Liver (tissue), 9 donors: Measurements from ENCODE around the gene NARF. TPM values are rescaled to one million over a fixed set of nuclear protein-coding genes. Genes with fewer than 3 reads are reported as not detected.

Experiments
- DNase-seq: peaks from one replicate; pipeline ENCODE4 v3.0.0-alpha.2; 2017; ENCODE audit warnings: low spot score
- H3K27ac ChIP-seq, 2 donors: one replicate each; pipeline ENCODE4 v1.7.0; 2013; ENCODE audit warnings: inconsistent platforms in 2 of 2, low read length in 2 of 2, control low read depth in 1 of 2, low read depth in 1 of 2, mild to moderate bottlenecking in 1 of 2
- H3K27me3 ChIP-seq, 4 donors: one replicate each; pipeline versions ENCODE4 v1.6.1 to v1.7.0; 2013; ENCODE audit warnings: low read length in 3 of 4, inconsistent platforms in 1 of 4, mild to moderate bottlenecking in 1 of 4, moderate library complexity in 1 of 4; ENCODE audit not compliant: control insufficient read depth in 4 of 4, insufficient read depth in 4 of 4
- H3K36me3 ChIP-seq, 4 donors: one replicate each; pipeline versions ENCODE4 v1.6.1 to v1.7.0; 2013; ENCODE audit warnings: low read length in 3 of 4, mild to moderate bottlenecking in 3 of 4, low read depth in 1 of 4, moderate library complexity in 1 of 4; ENCODE audit not compliant: control insufficient read depth in 4 of 4, insufficient read depth in 3 of 4
- H3K4me1 ChIP-seq, 4 donors: one replicate each; pipeline versions ENCODE4 v1.6.1 to v1.7.0; 2013; ENCODE audit warnings: low read length in 3 of 4, mild to moderate bottlenecking in 3 of 4, moderate library complexity in 1 of 4; ENCODE audit not compliant: control insufficient read depth in 4 of 4, insufficient read depth in 4 of 4
- H3K4me3 ChIP-seq, 3 donors: one replicate each; pipeline versions ENCODE4 v1.6.1 to v1.7.0; 2013; ENCODE audit warnings: low read length in 3 of 3, control low read depth in 1 of 3, low read depth in 1 of 3, mild to moderate bottlenecking in 1 of 3
- H3K9ac ChIP-seq, 2 donors: one replicate each; pipeline ENCODE4 v1.7.0; 2013; ENCODE audit warnings: low read length in 2 of 2, mild to moderate bottlenecking in 2 of 2, moderate library complexity in 2 of 2, control low read depth in 1 of 2, low read depth in 1 of 2
- H3K9me3 ChIP-seq, 4 donors: one replicate each; pipeline versions ENCODE4 v1.6.1 to v1.7.0; 2013; ENCODE audit warnings: low read length in 3 of 4; ENCODE audit not compliant: control insufficient read depth in 4 of 4
- EGR1 ChIP-seq, 2 donors: IDR thresholded peaks; 2 replicates each; pipeline ENCODE4 v1.6.1; 2016 to 2018; ENCODE audit warnings: antibody characterized with exemption in 2 of 2, low read depth in 2 of 2
- FOXA1 ChIP-seq: IDR thresholded peaks from 2 replicates; pipeline ENCODE4 v1.6.1; 2016; ENCODE audit warnings: antibody characterized with exemption
- GABPA ChIP-seq, 2 donors: IDR thresholded peaks in 1 of 2; conservative IDR thresholded peaks in 1 of 2; 2 replicates each; pipeline ENCODE4 v1.6.1; 2016; ENCODE audit warnings: antibody characterized with exemption in 2 of 2, mild to moderate bottlenecking in 1 of 2, moderate library complexity in 1 of 2
- HNF4G ChIP-seq: IDR thresholded peaks from 2 replicates; pipeline ENCODE4 v1.6.1; 2016; ENCODE audit warnings: antibody characterized with exemption
- NR2F2 ChIP-seq: IDR thresholded peaks from 2 replicates; pipeline ENCODE4 v1.6.1; 2016; ENCODE audit warnings: antibody characterized with exemption
- RAD21 ChIP-seq, 2 donors: IDR thresholded peaks; 2 replicates each; pipeline ENCODE4 v1.6.1; 2016; ENCODE audit warnings: antibody characterized with exemption in 2 of 2, mild to moderate bottlenecking in 2 of 2
- RXRA ChIP-seq, 2 donors: IDR thresholded peaks; 2 replicates each; pipeline ENCODE4 v1.6.1; 2017 to 2018; ENCODE audit warnings: antibody characterized with exemption in 2 of 2, mild to moderate bottlenecking in 1 of 2
- SP1 ChIP-seq: IDR thresholded peaks from 2 replicates; pipeline ENCODE4 v1.6.1; 2018; ENCODE audit warnings: antibody characterized with exemption, mild to moderate bottlenecking
- YY1 ChIP-seq: IDR thresholded peaks from 2 replicates; pipeline ENCODE4 v1.6.1; 2016; ENCODE audit warnings: antibody characterized with exemption, mild to moderate bottlenecking
- WGBS: extraction: QIAGEN DNeasy Blood & Tissue Kit; methylation state at CpG from one replicate; pipeline ENCODE4 v1.1.7; 2013; 5-methylcytosine and 5-hydroxymethylcytosine counted together
- polyA plus RNA-seq, 2 donors: library from polyadenylated mRNA; stranded (reverse) in 1 of 2; unstranded in 1 of 2; fragments of 200-250 nt in 1 of 2; fragments of >200 nt in 1 of 2; fragmentation: Nextera tagmentation in 1 of 2; extraction: Ambion mirVana in 1 of 2; gene quantifications; one replicate each; pipeline versions ENCODE4 v1.2.1 to v1.2.3, GENCODE V29; 2013 to 2015
- total RNA-seq, 2 donors: library from RNA; depleted of rRNA; stranded (reverse); fragments of >200 nt; gene quantifications; one replicate each; pipeline ENCODE4 v1.2.3, GENCODE V29; 2014
- TF ChIP-seq, protein P1 (sequence below): IDR thresholded peaks from 2 replicates; pipeline ENCODE4 v1.6.1; 2016; ENCODE audit warnings: antibody characterized with exemption, mild to moderate bottlenecking
- TF ChIP-seq, protein P2 (sequence below): IDR thresholded peaks from 2 replicates; pipeline ENCODE4 v1.6.1; 2016; ENCODE audit warnings: antibody characterized with exemption
- TF ChIP-seq, protein P3 (sequence below): IDR thresholded peaks from 2 replicates; pipeline ENCODE4 v1.6.1; 2016; ENCODE audit warnings: antibody characterized with exemption
- TF ChIP-seq, protein P4 (sequence below): IDR thresholded peaks from 2 replicates; pipeline ENCODE4 v1.6.1; 2016; ENCODE audit warnings: antibody characterized with exemption
- donor health status: healthy.
- donor health status: healthy.
- donor health status: healthy.
- donor health status: healthy.
- donor health status: healthy.

NARF gene
- total and polyA plus RNA-seq, 4 donors = 19.8 to 87.5 (median 26.2) TPM

- DNase-seq = peak; percentile 97
- peak within 1 kb of the TSS; percentile 49 to 99 (median 87) for H3K4me3 ChIP-seq
- TF ChIP-seq, protein P1, sequence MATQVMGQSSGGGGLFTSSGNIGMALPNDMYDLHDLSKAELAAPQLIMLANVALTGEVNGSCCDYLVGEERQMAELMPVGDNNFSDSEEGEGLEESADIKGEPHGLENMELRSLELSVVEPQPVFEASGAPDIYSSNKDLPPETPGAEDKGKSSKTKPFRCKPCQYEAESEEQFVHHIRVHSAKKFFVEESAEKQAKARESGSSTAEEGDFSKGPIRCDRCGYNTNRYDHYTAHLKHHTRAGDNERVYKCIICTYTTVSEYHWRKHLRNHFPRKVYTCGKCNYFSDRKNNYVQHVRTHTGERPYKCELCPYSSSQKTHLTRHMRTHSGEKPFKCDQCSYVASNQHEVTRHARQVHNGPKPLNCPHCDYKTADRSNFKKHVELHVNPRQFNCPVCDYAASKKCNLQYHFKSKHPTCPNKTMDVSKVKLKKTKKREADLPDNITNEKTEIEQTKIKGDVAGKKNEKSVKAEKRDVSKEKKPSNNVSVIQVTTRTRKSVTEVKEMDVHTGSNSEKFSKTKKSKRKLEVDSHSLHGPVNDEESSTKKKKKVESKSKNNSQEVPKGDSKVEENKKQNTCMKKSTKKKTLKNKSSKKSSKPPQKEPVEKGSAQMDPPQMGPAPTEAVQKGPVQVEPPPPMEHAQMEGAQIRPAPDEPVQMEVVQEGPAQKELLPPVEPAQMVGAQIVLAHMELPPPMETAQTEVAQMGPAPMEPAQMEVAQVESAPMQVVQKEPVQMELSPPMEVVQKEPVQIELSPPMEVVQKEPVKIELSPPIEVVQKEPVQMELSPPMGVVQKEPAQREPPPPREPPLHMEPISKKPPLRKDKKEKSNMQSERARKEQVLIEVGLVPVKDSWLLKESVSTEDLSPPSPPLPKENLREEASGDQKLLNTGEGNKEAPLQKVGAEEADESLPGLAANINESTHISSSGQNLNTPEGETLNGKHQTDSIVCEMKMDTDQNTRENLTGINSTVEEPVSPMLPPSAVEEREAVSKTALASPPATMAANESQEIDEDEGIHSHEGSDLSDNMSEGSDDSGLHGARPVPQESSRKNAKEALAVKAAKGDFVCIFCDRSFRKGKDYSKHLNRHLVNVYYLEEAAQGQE = no peak
- TF ChIP-seq GABPA (IDR thresholded peaks at IDR 0.05 in 1 of 2, conservative IDR thresholded peaks at IDR 0.05 in 1 of 2) (peak in 1 of 2 donors; percentile 47), EGR1 (IDR thresholded peaks at IDR 0.05; ENCODE audit: low read depth in 2 of 2) (no peak), FOXA1 (no peak), RXRA (IDR thresholded peaks at IDR 0.05) (peak in 1 of 2 donors; percentile 31), YY1 (peak; percentile 18), SP1 (peak; percentile 46), NR2F2 (no peak)
- TF ChIP-seq, protein P2, sequence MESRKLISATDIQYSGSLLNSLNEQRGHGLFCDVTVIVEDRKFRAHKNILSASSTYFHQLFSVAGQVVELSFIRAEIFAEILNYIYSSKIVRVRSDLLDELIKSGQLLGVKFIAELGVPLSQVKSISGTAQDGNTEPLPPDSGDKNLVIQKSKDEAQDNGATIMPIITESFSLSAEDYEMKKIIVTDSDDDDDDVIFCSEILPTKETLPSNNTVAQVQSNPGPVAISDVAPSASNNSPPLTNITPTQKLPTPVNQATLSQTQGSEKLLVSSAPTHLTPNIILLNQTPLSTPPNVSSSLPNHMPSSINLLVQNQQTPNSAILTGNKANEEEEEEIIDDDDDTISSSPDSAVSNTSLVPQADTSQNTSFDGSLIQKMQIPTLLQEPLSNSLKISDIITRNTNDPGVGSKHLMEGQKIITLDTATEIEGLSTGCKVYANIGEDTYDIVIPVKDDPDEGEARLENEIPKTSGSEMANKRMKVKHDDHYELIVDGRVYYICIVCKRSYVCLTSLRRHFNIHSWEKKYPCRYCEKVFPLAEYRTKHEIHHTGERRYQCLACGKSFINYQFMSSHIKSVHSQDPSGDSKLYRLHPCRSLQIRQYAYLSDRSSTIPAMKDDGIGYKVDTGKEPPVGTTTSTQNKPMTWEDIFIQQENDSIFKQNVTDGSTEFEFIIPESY = peak; percentile 44
- TF ChIP-seq, protein P3, sequence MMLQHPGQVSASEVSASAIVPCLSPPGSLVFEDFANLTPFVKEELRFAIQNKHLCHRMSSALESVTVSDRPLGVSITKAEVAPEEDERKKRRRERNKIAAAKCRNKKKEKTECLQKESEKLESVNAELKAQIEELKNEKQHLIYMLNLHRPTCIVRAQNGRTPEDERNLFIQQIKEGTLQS = no peak
- TF ChIP-seq, protein P4, sequence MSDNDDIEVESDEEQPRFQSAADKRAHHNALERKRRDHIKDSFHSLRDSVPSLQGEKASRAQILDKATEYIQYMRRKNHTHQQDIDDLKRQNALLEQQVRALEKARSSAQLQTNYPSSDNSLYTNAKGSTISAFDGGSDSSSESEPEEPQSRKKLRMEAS = peak; percentile 38
- no peaks in the 10 kb centered on the region for H3K9me3 ChIP-seq
- 2% methylated on average over 114 of the region's 114 CpGs for WGBS
- no peaks in the 10 kb centered on the region for H3K27me3 ChIP-seq
- H3K9ac ChIP-seq = peak within 1 kb of the TSS; percentile 71 to 98
- peak within 1 kb of the TSS; percentile 79 to 98 for H3K27ac ChIP-seq
- H3K36me3 ChIP-seq = peaks cover 0 to 2% (median 0%) of the 10 kb centered on the region in 4 donors
- H3K4me1 ChIP-seq = peaks cover 1 to 21% (median 8%) of the 10 kb centered on the region in 4 donors
Observed at GRCh38 chr17:82518826-82519810, 60.6 kb downstream of the NARF start, which contains the start of gene FOXK2. FOXK2 (plus strand) TSS chr17:82519732; CDS start chr17:82519889, 157 bp downstream.

DNA sequence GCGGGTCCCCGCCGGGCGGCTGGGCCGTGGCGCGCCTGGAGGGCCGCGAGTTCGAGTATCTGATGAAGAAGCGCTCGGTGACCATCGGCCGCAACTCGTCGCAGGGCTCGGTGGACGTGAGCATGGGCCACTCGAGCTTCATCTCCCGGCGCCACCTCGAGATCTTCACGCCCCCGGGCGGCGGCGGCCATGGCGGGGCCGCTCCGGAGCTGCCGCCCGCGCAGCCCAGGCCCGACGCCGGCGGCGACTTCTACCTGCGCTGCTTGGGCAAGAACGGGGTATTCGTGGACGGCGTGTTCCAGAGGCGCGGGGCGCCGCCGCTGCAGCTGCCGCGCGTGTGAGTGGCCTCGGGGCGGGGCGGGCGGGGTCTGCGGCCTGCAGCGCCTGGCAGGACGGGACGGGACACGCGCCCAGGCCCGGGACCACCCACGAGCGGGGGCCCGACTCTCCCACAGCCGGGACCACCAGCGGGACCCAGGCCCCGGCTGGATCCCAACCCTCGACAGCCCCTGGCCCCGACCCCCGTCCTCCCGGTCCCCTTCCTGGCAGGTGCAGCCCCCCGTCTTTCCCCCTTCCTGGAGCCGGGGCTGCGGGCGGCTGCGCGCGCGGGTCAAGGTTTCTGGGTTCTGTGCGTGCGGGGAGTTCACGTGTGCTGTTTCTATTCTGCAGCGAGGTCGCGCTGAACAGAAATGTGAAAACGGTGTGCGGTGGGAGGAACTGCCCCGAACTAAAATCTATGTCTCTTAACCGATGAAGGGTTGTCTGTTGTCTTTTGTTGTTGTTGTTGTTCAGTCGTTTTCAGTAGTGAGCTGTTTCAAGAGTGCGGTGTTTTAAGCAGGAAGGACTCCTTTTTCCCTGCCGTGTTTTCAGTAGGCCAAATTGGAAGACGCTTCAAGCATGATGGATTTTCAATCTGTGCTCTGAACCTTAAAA, 61.7 kb downstream of the NARF start:
- under 1% methylated on average over 94 of the region's 94 CpGs for WGBS
- peak overlapping the region; percentile 74 to 88 for H3K27ac ChIP-seq
- H3K4me3 ChIP-seq = peak overlapping the region; percentile 45 to 99 (median 87)
- no peaks in the 10 kb centered on the region for H3K27me3 ChIP-seq
- H3K4me1 ChIP-seq = peaks cover 4 to 30% (median 19%) of the 10 kb centered on the region in 4 donors
- H3K9ac ChIP-seq = peak overlapping the region; percentile 71 to 98
- TF ChIP-seq RAD21 (IDR thresholded peaks at IDR 0.05) (peak in 1 of 2 donors; percentile 5), YY1 (no peak), HNF4G (no peak)
- TF ChIP-seq, protein P2 = no peak
- TF ChIP-seq, protein P4 = no peak
- TF ChIP-seq, protein P1 = no peak
- no peaks in the 10 kb centered on the region for H3K9me3 ChIP-seq
- H3K36me3 ChIP-seq = peaks cover 0 to 2% (median 0%) of the 10 kb centered on the region in 4 donors
- peak; percentile 52 for DNase-seq
